Left hindlimb (tissue), 1 donor: Measurements from ENCODE around the gene DOCK10.

Experiments used
- DNase-seq: peaks from one replicate; pipeline ENCODE4 v3.0.0-alpha.2; 2018

Gene DOCK10

GRCh38 chr2:224816816-224817215 is 225.5 kb downstream of the DOCK10 start:
- DNase-seq = no peak

- no peak for DNase-seq
These were observed 228.7 kb downstream of the DOCK10 start for GRCh38 chr2:224813578-224813977.

DNA sequence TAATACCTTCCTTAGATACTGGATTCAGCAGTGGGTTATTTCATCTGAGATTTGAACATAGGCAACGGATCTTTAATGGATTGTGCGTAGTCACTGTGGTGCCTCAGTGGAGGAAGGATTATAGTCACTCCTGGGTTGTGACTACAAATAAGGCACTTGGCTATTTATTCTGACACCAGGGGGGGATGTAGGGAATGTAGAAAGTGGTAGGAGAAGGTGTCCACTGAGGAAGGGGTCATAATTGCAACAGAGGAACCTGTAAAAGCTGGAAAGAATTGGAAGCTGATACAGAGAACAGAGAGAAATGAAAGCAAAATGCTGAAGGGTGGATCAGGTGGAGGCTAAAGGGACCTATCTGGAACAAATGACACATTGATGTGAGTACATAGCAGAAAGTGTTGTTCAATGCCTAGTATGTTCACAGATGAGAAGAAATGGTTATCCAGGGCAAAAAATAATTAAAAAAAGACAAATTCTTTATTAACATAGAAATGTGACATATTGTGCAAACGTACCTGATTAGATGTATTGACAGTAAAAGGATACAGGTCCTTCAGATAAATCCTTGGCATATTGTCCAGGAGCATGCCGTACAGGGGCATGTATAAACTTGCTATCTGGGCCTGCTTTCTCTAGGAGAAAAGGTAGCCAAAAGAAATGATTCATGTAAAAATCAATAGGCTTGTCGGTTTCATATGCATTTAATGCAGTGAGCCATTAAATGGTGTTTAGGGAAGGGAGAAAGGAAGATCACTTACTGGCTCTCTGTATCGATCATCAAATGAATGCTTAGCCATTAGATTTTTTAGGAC is 234.9 kb downstream of the DOCK10 start:
- DNase-seq = no peak

DNA sequence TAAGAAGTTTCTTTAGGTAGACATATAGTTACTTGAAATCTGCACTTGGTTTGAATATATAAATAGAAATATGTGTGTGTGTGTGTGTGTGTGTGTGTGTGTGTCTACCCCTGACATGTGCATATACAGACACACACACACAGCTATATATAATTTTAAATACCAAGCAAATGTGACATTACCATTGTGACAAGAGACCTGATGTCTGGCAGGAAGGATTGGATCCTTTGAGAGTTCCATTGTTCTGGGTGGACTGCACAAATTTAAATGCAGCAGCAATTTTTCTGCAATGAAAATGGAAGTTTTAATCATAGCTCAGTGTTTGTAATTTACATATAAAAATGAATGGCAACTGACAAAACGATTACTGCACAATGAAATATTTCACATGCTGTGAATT is 238.3 kb downstream of the DOCK10 start:
- DNase-seq = no peak

DNA sequence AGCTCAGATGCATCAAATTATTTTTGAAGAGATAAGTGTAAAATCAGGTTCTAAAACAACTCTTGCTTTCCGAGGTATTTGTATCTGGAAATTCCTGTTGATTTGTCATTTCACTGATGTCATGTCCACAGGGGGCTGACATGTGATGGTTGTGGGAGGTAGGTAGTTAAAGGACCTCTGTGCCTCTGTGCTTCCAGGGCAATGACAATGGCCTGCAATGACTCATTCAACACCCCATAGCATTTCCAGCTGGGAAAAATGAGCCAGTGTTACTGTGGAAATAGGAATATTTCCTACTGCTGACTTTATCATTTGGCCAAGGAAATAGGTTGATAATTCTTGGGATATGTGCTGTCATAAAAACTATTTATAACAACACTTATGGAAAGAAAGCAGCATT is 239.9 kb downstream of the DOCK10 start:
- DNase-seq = no peak

DNA sequence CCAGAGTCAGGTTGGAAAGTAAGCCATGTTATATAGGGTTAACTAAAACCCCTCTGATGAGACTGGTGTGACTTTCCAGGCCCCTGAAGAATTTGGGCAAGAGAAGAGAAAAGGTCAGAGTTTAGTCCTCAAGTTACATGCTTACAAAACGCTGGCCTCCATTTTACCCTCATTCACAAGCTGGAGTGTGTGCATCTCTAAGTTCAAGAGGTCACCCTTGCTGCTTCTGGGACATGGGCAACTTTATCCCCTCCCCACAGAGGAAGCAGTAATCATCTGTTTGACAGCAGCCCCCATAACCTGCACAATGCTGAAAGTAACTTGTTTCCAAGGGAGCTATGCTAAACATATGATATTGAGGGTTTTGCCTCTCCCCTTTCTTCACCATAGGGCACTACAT is 240.9 kb downstream of the DOCK10 start:
- no peak for DNase-seq

GRCh38 chr2:224799691-224800090 is 242.6 kb downstream of the DOCK10 start:
- no peak for DNase-seq

DNA sequence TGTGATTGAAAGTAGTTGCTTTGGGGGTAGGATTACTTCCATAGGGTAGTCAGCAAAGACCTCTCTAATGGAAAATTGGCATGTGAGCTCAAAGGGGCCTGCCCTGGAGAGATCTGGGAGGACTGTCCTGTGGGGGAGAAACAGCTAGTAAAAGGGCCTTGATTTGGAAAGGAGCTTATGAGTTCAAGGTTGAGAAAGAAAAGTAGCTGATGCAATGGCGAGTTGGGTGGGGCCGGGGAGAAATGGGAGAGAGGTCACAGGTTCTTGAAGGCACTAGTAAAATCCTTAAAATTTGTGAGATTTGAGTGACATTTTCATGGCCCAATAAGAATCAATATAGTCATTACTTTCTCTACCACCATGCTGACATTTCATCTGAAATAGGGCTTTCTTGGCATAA is 244.1 kb downstream of the DOCK10 start:
- DNase-seq = no peak

DNA sequence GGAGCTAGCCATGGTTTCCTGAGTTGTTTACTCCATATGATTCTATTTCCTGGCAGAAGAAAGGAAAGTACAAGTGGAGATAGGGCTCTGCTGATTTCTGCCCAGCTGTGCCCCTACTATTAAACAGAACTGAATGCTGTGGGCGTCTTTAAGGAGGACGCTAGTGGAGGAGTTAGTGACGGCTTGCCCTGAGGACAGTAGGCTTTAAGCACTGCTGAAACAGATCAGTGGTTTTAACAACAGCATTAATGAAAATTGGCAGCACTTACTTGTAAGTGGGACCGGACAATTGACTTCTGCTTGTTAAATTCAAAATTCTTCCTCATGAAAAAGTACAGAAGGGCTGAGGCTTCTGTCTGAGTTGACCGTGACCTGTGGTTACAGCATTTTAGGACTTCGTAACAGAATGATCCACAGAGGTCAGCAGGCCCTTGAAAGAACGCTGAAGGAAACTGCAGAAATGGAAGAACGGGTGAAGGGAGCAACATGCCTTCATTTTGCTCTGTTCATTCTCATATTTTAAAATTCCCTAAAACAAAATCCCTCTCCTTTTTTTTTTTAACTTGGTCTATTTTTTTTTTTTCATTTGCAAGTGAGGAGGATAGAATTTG is 245.5 kb downstream of the DOCK10 start:
- no peak for DNase-seq

DNA sequence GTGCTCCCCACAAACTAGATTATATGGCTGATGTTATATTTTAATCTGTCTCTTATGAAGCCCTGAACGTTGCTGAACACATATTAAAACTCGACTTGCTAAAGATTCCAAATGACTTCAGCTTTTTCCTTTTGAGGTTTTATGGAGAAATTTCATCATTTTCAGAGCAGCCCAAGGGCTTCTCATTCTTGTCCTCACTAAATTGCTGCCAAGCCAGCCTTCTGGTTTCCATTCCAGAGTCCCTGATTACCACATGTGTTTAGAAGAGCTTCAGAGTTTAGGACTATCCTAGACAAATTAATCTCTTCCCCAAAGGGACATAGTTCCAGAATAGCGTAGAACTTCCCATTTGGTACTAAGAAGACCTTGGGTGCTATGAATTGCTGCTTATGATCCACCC is 248.3 kb downstream of the DOCK10 start:
- no peak for DNase-seq

GRCh38 chr2:224786848-224787247 is 255.4 kb downstream of the DOCK10 start:
- no peak for DNase-seq

DNA sequence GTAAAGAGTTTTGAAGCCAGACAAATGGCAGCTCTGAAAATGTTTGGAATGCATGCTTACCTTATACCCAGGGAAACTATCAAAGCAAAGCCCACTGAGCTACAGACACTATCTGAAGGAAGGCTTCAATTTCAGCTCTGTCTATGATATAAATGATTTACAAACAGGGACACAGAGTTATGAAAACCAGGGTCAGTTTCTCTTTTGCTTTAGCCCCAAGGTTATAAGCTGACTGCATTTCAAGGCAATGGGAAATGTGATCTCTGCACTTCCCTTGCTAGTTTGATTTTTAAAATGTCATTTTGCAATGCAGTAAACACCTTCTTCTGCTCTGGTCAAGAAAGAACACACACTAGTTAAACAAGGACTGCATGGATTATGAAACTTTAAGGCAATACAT is 260.9 kb downstream of the DOCK10 start:
- no peak for DNase-seq

DNA sequence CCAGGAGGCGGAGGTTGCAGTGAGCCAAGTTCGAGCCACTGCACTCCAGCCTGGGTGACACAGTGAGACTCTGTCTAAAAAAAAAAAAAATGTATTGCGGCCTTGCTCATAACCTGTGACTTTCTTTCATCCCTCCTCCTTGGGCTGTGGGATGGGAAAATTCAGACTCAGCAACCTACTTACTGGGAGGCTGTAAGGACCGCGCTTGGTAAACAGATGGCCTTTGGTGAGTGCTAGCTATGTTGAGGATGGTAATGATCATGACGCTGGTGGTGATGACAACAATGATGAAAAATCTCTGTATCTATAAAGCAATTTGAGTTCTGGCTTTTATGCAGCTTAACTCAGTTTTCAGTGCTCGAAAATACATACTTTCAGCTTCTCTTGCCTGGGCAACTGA is 261.4 kb downstream of the DOCK10 start:
- DNase-seq = no peak

GRCh38 chr2:224780106-224780505 is 262.2 kb downstream of the DOCK10 start:
- DNase-seq = no peak

- DNase-seq = no peak
These were observed 263.8 kb downstream of the DOCK10 start for GRCh38 chr2:224778474-224778877.

DNA sequence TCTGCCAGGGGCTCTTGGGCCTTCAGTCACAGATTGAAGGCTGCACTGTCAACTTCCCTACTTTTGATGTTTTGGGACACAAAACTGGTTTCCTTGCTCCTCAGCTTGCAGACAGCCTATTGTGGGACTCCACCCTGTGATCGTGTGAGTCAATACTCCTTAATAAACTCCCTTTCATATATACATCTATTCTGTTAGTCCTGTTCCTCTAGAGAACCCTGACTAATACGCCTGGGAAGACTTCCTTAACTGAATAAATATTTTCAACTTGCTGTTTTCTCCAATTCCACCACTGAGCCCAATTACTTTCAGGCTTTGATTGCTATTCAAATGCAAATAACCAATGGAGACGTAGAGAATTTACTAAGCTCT is 264.7 kb downstream of the DOCK10 start:
- no peak for DNase-seq

DNA sequence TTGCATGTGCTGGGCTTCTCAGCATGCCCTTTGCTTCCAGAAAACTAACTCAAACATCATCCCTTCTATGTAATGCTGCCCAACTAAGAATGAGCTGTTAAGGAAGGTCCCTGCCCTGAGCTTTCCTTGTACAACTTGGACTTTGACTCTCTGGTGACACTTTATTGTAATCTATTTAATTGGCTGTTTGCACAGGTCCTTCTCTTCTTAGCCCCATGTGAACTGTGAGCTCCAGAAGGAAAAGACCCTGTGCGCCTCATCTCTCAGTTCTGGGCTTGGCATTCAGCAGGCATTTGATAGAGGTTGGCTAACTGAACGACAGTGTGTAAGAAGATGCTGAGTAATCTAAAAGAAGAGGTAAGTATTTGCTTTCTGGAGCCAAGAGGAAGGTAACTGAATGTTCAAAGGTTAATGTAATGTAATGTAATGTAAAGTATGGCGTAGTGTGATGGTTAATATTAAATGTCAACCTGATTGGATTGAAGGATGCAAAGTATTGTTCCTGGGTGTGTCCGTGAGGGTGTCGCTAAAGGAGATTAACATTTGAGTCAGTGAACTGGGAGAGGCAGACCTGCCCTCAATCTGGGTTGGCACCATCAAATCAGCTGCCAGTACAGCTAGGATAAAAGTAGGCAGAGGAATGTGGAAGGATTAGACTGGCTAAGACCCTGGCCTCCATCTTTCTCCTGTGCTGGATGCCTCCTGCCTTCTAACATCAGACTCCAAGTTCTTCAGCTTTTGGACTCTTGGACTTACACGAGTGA is 265.3 kb downstream of the DOCK10 start:
- no peak for DNase-seq

- no peak for DNase-seq
These were observed 266.6 kb downstream of the DOCK10 start for GRCh38 chr2:224775647-224776046.

- no peak for DNase-seq
These were observed 267.5 kb downstream of the DOCK10 start for GRCh38 chr2:224774735-224775134.

GRCh38 chr2:224772494-224772893 is 269.8 kb downstream of the DOCK10 start:
- DNase-seq = no peak

GRCh38 chr2:224769489-224769888 is 272.8 kb downstream of the DOCK10 start:
- no peak for DNase-seq

GRCh38 chr2:224764565-224765236 is 277.6 kb downstream of the DOCK10 start:
- DNase-seq = no peak

DNA sequence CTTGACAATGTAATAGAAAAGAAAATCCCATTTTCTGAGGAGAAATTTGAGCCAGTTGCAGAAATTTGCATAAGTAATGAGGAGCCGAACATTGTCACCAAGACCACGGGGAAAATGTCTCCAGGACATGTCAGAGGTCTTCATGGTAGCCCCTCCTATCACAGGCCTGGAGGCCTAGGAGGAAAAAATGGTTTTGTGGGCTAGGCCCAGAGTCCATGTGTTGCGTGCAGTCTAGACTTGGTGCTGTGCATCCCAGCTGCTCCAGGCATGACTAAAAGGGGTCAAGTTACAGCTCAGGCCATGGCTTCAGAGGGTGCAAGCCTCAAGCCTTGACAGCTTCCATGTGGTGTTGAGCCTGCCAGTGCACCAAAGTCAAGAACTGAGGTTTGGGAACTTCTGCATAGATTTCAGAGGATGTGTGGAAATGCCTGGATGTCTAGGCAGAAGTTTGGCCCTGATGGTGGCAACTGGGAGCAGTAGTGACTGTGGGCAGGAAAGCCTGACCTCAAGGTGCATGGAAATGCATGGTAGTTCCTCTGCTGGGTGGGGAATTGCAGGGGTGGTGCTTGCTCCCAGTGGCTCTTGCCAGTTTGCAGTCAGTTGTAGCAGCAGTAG is 284.2 kb downstream of the DOCK10 start:
- DNase-seq = no peak
